AG20443 (cell line): ENCODE measurements around the gene TMEM30A.
A peak's percentile ranks its signal among the peaks of the same experiment; 100 is the strongest.

Experiments used
- DNase-seq: peaks from one replicate; pipeline ENCODE4 v3.0.0; 2012; ENCODE audit warnings: low spot score, mixed read lengths

TMEM30A gene

GRCh38 chr6:75215291-75215690 is 69.3 kb downstream of the TMEM30A start:
- DNase-seq = no peak

- DNase-seq = no peak
Observed at GRCh38 chr6:75213732-75214131, 70.9 kb downstream of the TMEM30A start.

DNA sequence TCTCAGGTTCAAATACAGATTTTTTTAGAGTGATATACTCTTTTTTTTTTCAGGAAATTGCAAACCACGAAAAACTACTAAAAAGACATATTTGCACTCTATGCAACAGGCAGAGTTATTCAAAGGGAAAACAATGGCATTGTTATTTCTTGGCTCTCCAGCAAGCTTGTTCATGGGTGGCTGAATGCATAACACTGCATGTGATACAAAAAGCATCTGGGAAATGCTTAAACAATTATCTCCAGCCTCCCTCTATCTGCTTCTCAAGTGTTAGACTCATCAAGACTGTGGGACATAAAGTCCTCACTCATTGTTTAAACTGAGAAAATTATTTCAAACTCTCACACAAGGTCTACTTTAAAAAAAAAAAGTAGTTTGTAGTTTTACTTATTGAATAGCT is 71.5 kb downstream of the TMEM30A start:
- no peak for DNase-seq

GRCh38 chr6:75211920-75212590 is 72.5 kb downstream of the TMEM30A start:
- no peak for DNase-seq

GRCh38 chr6:75210885-75211739 is 73.5 kb downstream of the TMEM30A start:
- peak; percentile 38 for DNase-seq

DNA sequence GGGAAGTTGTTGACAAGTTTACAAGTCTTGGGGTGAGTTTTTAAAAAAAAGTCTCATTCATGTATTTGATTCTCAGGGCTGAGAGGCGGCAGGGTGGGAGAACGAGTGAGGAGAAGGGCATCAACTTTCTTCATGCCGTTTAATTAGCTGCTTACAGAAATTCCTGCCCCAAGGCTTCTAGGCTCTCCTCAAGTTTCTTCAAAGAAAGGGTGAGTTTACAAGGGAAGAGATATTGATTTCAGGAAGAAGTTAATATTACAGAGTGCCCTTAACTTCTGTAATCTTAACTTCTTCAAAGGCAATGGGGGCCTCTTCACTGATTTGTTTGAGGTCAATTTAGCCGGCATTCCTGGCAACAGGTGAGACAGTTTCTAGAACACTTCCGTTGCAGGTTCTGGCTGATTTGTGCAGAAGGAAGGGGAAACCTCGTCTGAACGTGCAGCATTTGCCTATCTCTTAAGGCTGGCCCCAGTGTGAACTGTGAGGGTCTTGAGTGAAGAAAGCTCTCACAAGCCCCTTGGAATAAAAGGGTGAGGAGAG is 75.3 kb downstream of the TMEM30A start:
- DNase-seq = no peak

DNA sequence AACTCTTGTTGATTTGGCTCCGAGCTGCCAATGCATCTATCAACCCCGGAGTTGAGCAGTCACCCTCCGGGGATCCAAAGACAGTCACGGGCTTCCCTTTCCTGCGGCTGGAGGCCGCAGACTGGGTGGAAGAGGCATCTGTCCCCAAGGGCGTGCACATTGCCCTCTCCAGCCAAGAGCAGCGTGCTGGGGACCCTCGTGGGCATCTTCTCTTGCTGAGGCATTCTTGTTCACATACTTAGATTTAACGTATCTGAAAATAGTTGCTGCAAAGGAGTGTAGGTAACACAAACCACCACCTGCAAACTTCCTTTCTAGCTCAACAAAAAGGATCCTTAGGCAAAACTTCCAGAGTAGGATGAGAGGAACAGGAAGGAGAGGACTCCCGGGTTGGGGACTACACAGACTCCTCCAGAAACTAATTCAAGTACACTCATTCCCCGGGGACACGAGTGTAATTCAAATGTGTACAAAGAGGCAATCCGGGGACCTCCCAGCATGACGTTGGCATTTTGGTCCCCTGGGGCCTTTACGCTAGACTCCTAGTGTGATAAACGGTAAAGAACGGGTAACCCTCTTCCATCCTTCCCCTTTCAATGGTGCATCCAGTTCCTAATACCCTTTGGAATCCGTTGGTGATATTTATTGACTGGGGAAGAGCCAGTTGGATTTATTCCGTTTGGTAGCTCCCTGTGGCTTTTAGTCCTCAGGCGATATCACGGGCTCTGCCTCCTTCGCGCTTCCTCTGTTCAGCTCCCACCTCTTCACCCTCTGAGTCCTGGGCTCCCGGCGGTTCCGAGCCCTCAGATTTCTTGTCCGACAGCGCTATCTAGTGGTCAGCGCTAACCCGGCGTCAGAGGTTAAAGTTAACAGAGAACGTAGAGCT is 76.1 kb downstream of the TMEM30A start:
- DNase-seq = peak; percentile 77

DNA sequence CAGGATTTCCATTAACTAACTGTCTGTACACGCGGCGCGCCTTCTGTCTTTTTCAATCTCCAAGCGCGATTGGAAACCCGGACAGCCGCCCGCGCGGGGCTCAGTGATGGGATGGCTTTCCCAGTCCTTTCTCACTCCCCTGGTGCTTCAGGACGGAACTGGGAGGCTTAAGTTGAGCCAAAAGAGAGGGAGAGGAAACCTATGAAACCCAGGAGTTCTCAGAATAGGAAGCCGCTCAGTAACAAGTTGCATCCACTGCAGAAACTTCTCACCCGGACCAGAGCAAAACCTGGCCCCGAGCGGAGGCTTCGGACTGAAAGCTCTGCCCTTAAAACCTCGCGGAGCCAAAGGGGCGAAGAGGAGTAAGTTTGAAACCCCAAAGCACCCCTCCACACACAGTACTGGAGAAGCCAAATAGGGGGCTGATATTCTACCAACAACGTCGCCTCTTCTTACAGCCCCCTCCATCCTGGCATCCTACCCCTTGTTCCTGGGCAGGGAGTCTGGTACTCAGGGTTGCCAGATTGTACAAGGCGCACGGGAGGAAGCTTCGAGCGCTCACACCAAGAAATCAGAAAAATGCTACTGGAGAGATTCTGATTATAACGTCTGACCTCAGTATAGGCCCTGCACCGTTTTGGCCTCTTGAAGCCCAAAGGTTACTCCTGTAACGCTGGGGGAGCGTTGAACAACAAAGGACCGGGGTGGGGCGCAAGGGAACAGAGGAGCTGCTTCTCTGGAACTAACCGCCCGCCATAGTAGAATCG is 77.8 kb downstream of the TMEM30A start:
- DNase-seq = no peak

DNA sequence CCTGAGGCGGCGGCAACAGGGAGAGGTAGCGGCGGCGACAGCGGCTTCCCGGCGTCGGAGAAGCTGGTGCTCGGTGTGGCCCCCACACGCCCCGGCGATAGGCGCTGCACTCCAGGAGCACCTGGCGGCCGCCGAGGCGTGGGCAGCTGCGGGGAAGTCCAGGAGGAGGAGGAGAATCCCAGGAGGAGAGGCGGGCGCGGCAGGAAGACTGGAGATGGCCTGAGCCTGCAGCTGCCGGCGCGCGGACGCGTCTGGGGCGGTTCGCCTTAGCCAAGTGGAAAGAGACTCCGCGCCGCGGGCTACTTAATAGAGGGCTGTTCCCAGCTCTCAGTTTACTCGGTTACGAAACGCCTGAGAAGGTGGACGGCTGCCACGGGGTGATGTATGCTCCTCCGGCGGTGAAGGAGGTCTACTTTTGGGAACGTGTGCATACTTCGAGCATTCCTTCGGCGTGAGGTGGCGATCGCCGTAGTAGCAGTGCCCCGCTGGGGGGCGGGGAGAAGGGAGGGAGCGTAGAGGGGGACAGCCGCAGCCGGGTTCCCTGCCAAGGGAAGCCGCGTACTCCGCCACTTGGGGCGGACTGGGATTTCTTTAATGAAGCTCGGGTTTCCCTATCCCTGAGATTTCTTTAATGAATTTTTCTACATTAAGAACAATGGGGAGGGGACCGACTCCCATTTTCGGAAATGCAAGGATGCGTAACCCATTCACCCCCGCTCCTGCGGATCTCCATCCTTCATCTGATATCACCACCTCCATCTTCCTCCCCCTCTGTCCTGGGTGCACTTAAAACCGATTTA is 78.6 kb downstream of the TMEM30A start, which contains the start of gene COL12A1:
COL12A1 (minus strand) TSS at position 278 of the 800 bp plus-strand sequence. CDS start 3,261 bp downstream, outside the sequence.
- DNase-seq = peak; percentile 96

DNA sequence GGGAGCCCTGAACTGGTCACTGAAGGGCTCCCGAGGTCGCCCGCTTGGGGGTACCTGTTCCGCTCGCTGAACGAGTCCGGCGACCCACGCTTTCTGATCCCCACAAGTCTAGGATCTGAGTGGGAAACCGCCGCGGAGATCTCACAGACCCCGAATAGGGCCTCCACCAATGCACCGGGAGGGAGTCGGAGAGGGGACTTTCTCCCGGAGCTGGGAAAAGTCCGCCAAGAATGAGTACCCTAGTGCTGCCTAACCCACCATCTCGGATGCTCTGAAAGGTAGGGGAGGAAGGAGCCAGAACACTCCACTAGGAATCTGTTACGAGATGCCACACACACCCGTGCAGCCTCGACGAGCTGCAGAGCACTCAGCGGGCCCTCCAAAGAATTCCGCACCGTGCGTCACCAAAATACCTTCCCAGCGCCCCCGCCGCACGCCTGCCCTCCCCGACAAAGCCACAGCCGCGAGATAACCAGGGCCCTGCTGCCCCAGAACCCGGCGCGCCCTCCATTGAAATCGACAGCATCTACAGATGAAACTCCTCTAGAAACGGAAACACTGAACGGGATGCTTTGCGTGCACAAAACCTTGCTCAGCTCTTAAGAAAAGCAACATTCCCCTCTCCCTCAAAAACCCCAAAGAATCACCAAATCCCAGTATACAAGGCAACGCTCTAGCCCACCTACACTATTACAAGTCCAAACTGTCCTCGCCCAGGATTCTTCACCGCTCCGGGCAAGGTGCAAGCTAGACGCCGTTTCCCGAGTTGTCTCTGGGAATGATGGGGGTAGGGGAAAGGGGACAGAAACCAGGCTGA is 79.4 kb downstream of the TMEM30A start:
- peak; percentile 65 for DNase-seq

DNA sequence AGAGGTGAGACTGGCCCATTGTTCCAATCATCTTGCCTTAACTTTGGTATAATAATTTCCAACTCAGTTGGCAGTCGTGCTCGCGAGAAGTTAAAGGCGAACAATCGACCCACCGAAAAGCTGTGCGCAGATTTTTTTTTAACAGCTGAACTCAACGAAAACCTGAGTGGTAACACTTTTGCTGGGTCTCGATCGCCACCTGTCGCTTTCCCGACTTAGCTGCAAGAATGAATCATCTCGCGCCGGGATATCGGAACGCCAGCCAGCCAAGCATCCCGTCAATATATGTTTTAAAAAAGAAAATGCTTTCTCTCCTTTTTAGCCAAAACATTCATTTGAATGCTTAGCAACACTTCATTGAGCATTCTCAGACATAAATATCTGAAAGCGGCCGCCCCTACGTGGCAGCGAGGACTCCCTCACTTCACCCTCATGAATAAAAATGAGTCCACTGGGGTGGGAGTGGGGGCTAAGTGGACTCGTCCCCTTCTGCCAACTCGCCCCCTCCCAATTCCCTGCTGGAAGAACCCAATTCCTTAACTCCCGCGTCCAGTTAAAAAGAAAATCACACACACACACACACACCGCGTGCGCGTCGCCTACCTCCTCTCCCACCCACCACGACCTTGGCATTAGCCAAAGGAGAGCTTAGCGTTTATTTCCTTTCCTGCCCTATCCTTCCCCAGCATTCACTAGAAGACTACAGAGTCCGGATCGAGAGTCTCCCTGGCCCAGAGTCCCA is 80.2 kb downstream of the TMEM30A start:
- DNase-seq = peak; percentile 73

GRCh38 chr6:75203721-75204120 is 80.9 kb downstream of the TMEM30A start:
- DNase-seq = no peak
